MM.1S (cell line): ENCODE data around the gene CACNA1G.

Experiments used
- EZH2 ChIP-seq: fragments of 300-600 bp; sonication (generic); optimal IDR thresholded peaks from 2 replicates; pipeline ENCODE3; 2017; ENCODE audit warnings: low read depth, mild to moderate bottlenecking, antibody characterized with exemption, low read length, mixed read lengths
- TF ChIP-seq, protein P1 (sequence below): fragments of 300-600 bp; sonication (generic); IDR thresholded peaks from 2 replicates; pipeline ENCODE4 v1.5.1; 2016; ENCODE audit warnings: antibody characterized with exemption, low read length, mixed read lengths

DNA sequence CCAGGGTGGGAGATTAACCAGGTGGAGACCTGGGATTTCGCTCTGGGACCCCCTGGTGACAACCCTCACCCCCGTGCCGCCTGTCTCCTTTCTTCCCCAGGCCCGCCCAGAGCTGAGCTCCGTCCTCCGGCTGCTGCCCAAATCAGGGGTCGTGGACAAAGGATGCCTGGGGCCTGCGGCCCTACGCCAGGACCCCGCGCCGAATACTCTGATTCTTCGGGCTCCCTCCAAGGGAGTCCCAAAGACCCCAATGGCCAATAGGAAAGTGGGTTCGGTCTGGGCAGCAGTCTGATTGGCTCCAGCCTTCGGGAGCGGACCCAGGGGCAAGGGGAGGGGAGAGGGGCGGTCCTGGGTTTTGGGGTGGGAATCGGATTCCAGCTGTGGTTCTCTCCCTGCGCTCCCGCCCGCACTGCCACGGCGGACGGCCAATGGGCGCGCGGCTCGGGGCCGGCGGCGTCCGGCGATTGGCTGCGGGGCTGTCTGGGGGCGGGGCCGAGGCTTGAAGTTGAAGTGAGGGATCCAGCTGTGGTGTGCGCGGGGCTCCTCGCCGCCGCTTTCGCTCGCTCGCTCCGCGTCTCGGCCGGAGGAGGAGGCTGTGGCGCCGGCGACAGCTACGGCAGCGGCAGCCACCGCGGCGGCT lies at the start of gene CACNA1G:
- TF ChIP-seq, protein P1, sequence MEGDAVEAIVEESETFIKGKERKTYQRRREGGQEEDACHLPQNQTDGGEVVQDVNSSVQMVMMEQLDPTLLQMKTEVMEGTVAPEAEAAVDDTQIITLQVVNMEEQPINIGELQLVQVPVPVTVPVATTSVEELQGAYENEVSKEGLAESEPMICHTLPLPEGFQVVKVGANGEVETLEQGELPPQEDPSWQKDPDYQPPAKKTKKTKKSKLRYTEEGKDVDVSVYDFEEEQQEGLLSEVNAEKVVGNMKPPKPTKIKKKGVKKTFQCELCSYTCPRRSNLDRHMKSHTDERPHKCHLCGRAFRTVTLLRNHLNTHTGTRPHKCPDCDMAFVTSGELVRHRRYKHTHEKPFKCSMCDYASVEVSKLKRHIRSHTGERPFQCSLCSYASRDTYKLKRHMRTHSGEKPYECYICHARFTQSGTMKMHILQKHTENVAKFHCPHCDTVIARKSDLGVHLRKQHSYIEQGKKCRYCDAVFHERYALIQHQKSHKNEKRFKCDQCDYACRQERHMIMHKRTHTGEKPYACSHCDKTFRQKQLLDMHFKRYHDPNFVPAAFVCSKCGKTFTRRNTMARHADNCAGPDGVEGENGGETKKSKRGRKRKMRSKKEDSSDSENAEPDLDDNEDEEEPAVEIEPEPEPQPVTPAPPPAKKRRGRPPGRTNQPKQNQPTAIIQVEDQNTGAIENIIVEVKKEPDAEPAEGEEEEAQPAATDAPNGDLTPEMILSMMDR = no peak
- no peak for TF ChIP-seq EZH2
